K562 (cell line): Measurements from ENCODE around the gene PGP. TPM values are rescaled to one million over a fixed set of nuclear protein-coding genes. Genes with fewer than 3 reads are reported as not detected.

Experiments used
- CHCHD3 ChIP-seq: fragments of 250-450 bp; sonication (Bioruptor Pico); IDR thresholded peaks from 2 replicates; pipeline ENCODE4 v2.1.2; 2022; ENCODE audit warnings: mild to moderate bottlenecking
- CHD1 ChIP-seq: fragments of 200-600 bp; sonication (generic); IDR thresholded peaks from one replicate; pipeline ENCODE4 v1.6.1; 2012; ENCODE audit warnings: mild to moderate bottlenecking, moderate library complexity, low read length, inconsistent platforms
- MEF2A ChIP-seq: IDR thresholded peaks from 2 replicates; pipeline ENCODE4 v1.6.1; 2011; ENCODE audit warnings: low read depth, mild to moderate bottlenecking, low read length, moderate library complexity; ENCODE audit not compliant: control insufficient read depth
- MXI1 ChIP-seq: IDR thresholded peaks from 2 replicates; pipeline ENCODE4 v1.6.1; 2011; ENCODE audit warnings: low read depth, mild to moderate bottlenecking, improper control_type of control experiment, low read length
- RAD51 ChIP-seq: fragments of 450-650 bp; IDR thresholded peaks from 2 replicates; pipeline ENCODE4 v1.7.1; 2016; ENCODE audit warnings: low read depth, mild to moderate bottlenecking, borderline replicate concordance
- polyA plus RNA-seq, 8 experiments: library from polyadenylated mRNA; depleted of rRNA in 4 of 8; stranded (reverse) in 5 of 8; unstranded in 3 of 8; fragments of >200 nt; fragmentation: Nextera tagmentation in 2 of 8; fragmentation: Illumina TruSeq in 1 of 8; extraction: Ambion mirVana in 2 of 8; extraction: Trizol in 1 of 8; gene quantifications; 2 replicates each; pipeline versions ENCODE4 v1.2.1 to v1.2.3, GENCODE V29; 2011 to 2014; ENCODE audit warnings: inconsistent platforms in 1 of 8, missing spikeins in 1 of 8
- total RNA-seq, 7 experiments: library from RNA; depleted of rRNA in 6 of 7; stranded (reverse); fragments of >200 nt in 6 of 7; fragmentation: Illumina TruSeq in 2 of 7; extraction: Trizol in 2 of 7; gene quantifications; 2 replicates each; pipeline versions ENCODE4 v1.2.1 to v1.2.3, GENCODE V29; 2011 to 2021; ENCODE audit warnings: low replicate concordance in 1 of 7
- TF ChIP-seq, protein P1 (sequence below): fragments of 250-450 bp; sonication (Bioruptor Pico); IDR thresholded peaks from 2 replicates; pipeline ENCODE4 v1.5.0; 2021; ENCODE audit warnings: mild to moderate bottlenecking, moderate library complexity
- TF ChIP-seq, protein P2 (sequence below): sonication (generic); formaldehyde crosslinking; IDR thresholded peaks from 2 replicates; pipeline ENCODE4 v1.8.0; 2022; ENCODE audit warnings: missing genetic modification reagents, mild to moderate bottlenecking, borderline replicate concordance
- TF ChIP-seq, protein P3 (sequence below): IDR thresholded peaks from 2 replicates; pipeline ENCODE4 v1.6.1; 2012; ENCODE audit warnings: low read depth, low read length, improper control_type of control experiment, borderline replicate concordance
- TF ChIP-seq, protein P4 (sequence below): sonication (generic); formaldehyde crosslinking; IDR thresholded peaks from 2 replicates; pipeline ENCODE4 v1.8.0; 2022; ENCODE audit warnings: missing genetic modification reagents, mild to moderate bottlenecking, borderline replicate concordance

Gene PGP
- total and polyA plus RNA-seq, 9 of the 15 experiments (the other 6 are each of a cell fraction or from before 2014, with no cell fraction given): 1.1 to 57.6 (median 19.6) TPM

DNA sequence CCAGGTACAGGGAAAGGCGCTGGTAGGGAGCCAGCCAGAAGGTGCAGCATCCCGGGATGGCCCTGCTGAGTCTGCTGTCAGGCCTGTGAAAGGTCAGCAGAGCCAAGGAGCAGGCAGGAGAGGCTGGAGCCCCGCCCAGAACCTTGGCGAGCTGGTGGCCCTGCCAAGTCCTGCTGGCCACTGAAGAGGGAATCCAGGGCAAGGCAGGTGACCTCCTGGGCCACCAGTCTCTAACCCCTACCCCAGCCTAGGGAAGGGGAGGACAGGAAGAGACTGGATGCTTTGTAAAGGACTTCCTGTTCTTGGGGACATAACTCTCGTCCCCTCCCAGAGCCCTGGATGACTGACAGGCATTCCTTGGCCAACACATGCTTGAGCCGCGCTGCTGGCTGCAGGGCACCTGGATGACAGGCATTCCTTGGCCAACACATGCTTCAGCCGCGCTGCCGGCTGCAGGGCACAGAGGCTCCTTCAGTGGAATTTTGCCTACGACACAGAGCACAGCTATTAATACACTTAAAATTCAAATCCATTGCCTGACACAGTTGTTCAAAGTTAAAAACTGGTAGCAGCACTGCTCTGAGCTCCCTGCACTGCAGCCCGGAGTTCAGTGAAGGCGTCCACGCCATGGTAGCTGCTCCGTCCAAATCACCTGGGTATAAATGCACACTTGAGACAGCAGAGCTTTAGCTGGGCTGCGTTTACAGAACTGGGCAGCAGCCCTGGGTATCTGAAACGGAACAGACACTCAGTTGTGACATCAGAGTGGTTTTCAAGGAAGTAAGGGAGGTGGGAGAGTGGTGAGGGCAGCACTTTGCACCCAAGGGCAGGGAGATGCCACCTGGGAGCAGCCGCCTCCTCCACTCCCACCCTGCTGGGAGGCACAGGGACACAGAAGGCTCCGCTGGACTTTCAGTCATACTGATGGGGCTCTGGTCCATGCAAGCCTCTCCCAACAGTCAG is 2.0 kb downstream of the PGP start (continued):
- TF ChIP-seq, protein P1, sequence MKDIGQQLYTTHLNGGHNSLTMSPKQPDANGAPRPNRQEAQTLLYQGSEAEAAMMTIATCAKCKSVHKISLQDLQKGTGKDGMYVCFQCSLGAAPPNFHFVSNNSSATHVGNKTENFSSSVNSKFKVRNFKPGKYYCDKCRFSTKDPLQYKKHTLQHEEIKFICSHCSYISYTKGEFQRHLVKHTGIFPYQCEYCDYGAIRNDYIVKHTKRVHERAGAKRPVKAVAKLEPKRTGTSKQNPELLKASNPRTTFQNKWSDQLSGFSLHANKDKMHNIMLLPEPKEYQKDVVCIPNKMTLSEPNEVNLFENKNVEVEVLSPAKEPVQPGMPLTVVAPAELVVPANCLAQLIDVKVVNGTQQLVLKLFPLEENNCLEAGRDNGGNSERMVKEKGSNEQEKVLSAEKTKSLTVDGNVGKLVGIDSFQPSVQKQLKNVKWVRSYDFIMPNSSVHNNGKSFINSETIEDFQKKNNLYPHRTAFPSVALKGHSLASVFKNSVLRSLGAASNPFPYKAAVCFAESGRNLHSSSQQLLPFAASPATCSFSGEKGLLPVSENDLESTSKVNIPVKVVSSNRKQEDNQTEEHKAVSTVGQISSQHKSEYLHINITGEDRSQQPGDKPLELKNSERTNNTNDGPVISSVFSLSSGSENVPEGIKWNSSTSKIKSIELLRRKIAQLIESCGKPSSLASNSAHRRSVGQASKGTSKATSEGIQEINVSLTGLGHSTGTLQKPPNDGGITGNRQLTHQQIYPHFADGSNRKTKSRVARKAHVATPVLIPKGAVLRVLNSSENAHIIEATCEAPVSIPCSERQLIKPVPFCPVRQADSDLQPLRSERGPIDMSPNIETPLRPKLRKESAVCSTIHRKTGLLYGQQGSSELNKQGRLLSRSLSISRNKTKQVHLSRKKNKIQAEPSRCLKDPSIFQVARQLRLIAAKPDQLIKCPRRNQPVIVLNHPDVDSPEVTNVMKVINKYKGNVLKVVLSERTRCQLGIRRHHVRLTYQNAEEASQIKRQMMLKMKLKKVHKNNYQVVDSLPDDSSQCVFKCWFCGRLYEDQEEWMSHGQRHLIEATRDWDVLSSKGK (CRISPR knock-in tag): no peak
- no peak for TF ChIP-seq RAD51
- TF ChIP-seq, protein P2, sequence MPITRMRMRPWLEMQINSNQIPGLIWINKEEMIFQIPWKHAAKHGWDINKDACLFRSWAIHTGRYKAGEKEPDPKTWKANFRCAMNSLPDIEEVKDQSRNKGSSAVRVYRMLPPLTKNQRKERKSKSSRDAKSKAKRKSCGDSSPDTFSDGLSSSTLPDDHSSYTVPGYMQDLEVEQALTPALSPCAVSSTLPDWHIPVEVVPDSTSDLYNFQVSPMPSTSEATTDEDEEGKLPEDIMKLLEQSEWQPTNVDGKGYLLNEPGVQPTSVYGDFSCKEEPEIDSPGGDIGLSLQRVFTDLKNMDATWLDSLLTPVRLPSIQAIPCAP (CRISPR knock-in tag): no peak
- TF ChIP-seq, protein P3, sequence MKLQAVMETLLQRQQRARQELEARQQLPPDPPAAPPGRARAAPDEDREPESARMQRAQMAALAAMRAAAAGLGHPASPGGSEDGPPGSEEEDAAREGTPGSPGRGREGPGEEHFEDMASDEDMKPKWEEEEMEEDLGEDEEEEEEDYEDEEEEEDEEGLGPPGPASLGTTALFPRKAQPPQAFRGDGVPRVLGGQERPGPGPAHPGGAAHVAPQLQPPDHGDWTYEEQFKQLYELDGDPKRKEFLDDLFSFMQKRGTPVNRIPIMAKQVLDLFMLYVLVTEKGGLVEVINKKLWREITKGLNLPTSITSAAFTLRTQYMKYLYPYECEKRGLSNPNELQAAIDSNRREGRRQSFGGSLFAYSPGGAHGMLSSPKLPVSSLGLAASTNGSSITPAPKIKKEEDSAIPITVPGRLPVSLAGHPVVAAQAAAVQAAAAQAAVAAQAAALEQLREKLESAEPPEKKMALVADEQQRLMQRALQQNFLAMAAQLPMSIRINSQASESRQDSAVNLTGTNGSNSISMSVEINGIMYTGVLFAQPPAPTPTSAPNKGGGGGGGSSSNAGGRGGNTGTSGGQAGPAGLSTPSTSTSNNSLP: no peak
- TF ChIP-seq MXI1: peak; percentile 63
- TF ChIP-seq CHD1: no peak
- no peak for TF ChIP-seq MEF2A
- TF ChIP-seq, protein P4, sequence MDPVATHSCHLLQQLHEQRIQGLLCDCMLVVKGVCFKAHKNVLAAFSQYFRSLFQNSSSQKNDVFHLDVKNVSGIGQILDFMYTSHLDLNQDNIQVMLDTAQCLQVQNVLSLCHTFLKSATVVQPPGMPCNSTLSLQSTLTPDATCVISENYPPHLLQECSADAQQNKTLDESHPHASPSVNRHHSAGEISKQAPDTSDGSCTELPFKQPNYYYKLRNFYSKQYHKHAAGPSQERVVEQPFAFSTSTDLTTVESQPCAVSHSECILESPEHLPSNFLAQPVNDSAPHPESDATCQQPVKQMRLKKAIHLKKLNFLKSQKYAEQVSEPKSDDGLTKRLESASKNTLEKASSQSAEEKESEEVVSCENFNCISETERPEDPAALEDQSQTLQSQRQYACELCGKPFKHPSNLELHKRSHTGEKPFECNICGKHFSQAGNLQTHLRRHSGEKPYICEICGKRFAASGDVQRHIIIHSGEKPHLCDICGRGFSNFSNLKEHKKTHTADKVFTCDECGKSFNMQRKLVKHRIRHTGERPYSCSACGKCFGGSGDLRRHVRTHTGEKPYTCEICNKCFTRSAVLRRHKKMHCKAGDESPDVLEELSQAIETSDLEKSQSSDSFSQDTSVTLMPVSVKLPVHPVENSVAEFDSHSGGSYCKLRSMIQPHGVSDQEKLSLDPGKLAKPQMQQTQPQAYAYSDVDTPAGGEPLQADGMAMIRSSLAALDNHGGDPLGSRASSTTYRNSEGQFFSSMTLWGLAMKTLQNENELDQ (CRISPR knock-in tag): no peak
- no peak for TF ChIP-seq CHCHD3 (CRISPR knock-in tag)
